Stimulated activated effector memory CD8-positive, alpha-beta T cell treated with anti-CD3 and anti-CD28 coated beads, Interleukin-12 subunit alpha, Interleukin-12 subunit beta, amount 100 ng/mL, for 72 hours (primary cell): ENCODE data around the gene SLC27A2.
A peak's percentile ranks its signal among the peaks of the same experiment; 100 is the strongest.
"Not testable (repeated sequence)": the region's sequence is repeated elsewhere in the genome, so short reads cannot be mapped to it uniquely, and the experiment has no call there.

ENCODE experiments used
- ATAC-seq: fragments of 150-1000 bp; cut with Tn5 transposase; 2 replicates; pipeline ENCODE4 v1.10.0; 2021
- DNase-seq, 2 donors: peaks; one replicate each; pipeline ENCODE4 v3.0.0; 2021 to 2022; ENCODE audit warnings: low spot score in 2 of 2
- H3K27ac Mint-ChIP-seq: one replicate; pipeline ENCODE4 v1.8.0; 2022; ENCODE audit warnings: mild to moderate bottlenecking, mixed read lengths
- H3K36me3 Mint-ChIP-seq: one replicate; pipeline ENCODE4 v1.8.0; 2022; ENCODE audit warnings: mild to moderate bottlenecking, mixed read lengths
- H3K4me1 Mint-ChIP-seq: one replicate; pipeline ENCODE4 v1.8.0; 2022; ENCODE audit warnings: mixed read lengths
- H3K4me3 Mint-ChIP-seq: one replicate; pipeline ENCODE4 v1.8.0; 2022; ENCODE audit warnings: mild to moderate bottlenecking, mixed read lengths
- H3K9me3 Mint-ChIP-seq: one replicate; pipeline ENCODE4 v1.8.0; 2022; ENCODE audit warnings: mixed read lengths

SLC27A2 gene

GRCh38 chr15:50181969-50182218, at the start of gene SLC27A2:
TSS of gene SLC27A2 (plus strand) at chr15:50182196. CDS start at chr15:50182428, 232 bp downstream.
- peaks cover 32% of the 10 kb centered on the region for H3K36me3 Mint-ChIP-seq
- peak within 1 kb of the TSS; percentile 99 for H3K4me3 Mint-ChIP-seq
- no peaks in the 10 kb centered on the region for H3K9me3 Mint-ChIP-seq
- H3K27ac Mint-ChIP-seq = peak within 1 kb of the TSS; percentile 96
- DNase-seq (no peak), ATAC-seq (no peak)
- H3K4me1 Mint-ChIP-seq = peaks cover 53% of the 10 kb centered on the region

- H3K9me3 Mint-ChIP-seq, ATAC-seq, H3K27ac Mint-ChIP-seq, H3K4me3 Mint-ChIP-seq: not testable (repeated sequence)
- Mint-ChIP-seq H3K36me3 (peaks cover 15% of the 10 kb centered on the region), H3K4me1 (peaks cover 37% of the 10 kb centered on the region)
- DNase-seq = peak in 1 of 2 donors; percentile 33
These were observed 49.6 kb upstream of the SLC27A2 start for GRCh38 chr15:50132251-50132984.

GRCh38 chr15:50134524-50135024, 47.4 kb upstream of the SLC27A2 start:
- peak; percentile 54 for ATAC-seq
- H3K4me3 Mint-ChIP-seq = peak overlapping the region; percentile 56

GRCh38 chr15:50135031-50135551, 46.9 kb upstream of the SLC27A2 start:
- peaks cover 18% of the 10 kb centered on the region for H3K36me3 Mint-ChIP-seq
- peak overlapping the region; percentile 86 for H3K27ac Mint-ChIP-seq
- ATAC-seq (peak; percentile 87), DNase-seq (peak; percentile 52 to 86)
- H3K9me3 Mint-ChIP-seq = peaks cover 6% of the 10 kb centered on the region
- H3K4me1 Mint-ChIP-seq = peaks cover 44% of the 10 kb centered on the region
- H3K4me3 Mint-ChIP-seq = peak overlapping the region; percentile 56

More at GRCh38 chr15:50134524-50135024, 47.4 kb upstream of the SLC27A2 start:
- DNase-seq = peak in 1 of 2 donors; percentile 50
- Mint-ChIP-seq H3K27ac (peak overlapping the region; percentile 86), H3K9me3 (peaks cover 6% of the 10 kb centered on the region), H3K36me3 (peaks cover 18% of the 10 kb centered on the region), H3K4me1 (peaks cover 44% of the 10 kb centered on the region)

- DNase-seq (peak; percentile 29 to 75), ATAC-seq (peak; percentile 85)
- Mint-ChIP-seq H3K36me3 (peaks cover 18% of the 10 kb centered on the region), H3K4me1 (peaks cover 44% of the 10 kb centered on the region), H3K27ac (peak overlapping the region; percentile 86), H3K9me3 (no peaks in the 10 kb centered on the region), H3K4me3 (peak overlapping the region; percentile 56)
These were observed 44.6 kb upstream of the SLC27A2 start for GRCh38 chr15:50137330-50137761.

GRCh38 chr15:50137893-50138292, 44.1 kb upstream of the SLC27A2 start:
- Mint-ChIP-seq H3K27ac (peak overlapping the region; percentile 86), H3K4me1 (peaks cover 39% of the 10 kb centered on the region), H3K9me3 (no peaks in the 10 kb centered on the region)

GRCh38 chr15:50138391-50138790, 43.6 kb upstream of the SLC27A2 start:
- ATAC-seq (no peak), DNase-seq (peak in 1 of 2 donors; percentile 40)
- Mint-ChIP-seq H3K36me3 (peaks cover 18% of the 10 kb centered on the region), H3K9me3 (no peaks in the 10 kb centered on the region), H3K4me3 (peak overlapping the region; percentile 56), H3K4me1 (peaks cover 40% of the 10 kb centered on the region), H3K27ac (peak overlapping the region; percentile 86)

More at GRCh38 chr15:50137893-50138292, 44.1 kb upstream of the SLC27A2 start:
- Mint-ChIP-seq H3K4me3 (peak overlapping the region; percentile 56), H3K36me3 (peaks cover 18% of the 10 kb centered on the region)
- DNase-seq (no peak), ATAC-seq (peak; percentile 1)

- H3K27ac Mint-ChIP-seq = no peak overlapping the region
- ATAC-seq (no peak), DNase-seq (peak in 1 of 2 donors; percentile 23)
- no peaks in the 10 kb centered on the region for H3K9me3 Mint-ChIP-seq
- peaks cover 47% of the 10 kb centered on the region for H3K4me1 Mint-ChIP-seq
- peaks cover 16% of the 10 kb centered on the region for H3K36me3 Mint-ChIP-seq
- H3K4me3 Mint-ChIP-seq = no peak overlapping the region
These were observed 41.9 kb upstream of the SLC27A2 start for GRCh38 chr15:50140098-50140497.

- H3K4me1 Mint-ChIP-seq = peaks cover 42% of the 10 kb centered on the region
- no peak overlapping the region for H3K4me3 Mint-ChIP-seq
- H3K9me3 Mint-ChIP-seq = no peaks in the 10 kb centered on the region
- H3K27ac Mint-ChIP-seq = no peak overlapping the region
- H3K36me3 Mint-ChIP-seq = peaks cover 9% of the 10 kb centered on the region
- DNase-seq = no peak
- no peak for ATAC-seq
These were observed 41.0 kb upstream of the SLC27A2 start for GRCh38 chr15:50140983-50141382.

GRCh38 chr15:50141856-50142255, 40.1 kb upstream of the SLC27A2 start:
- Mint-ChIP-seq H3K36me3 (peaks cover 6% of the 10 kb centered on the region), H3K9me3 (no peaks in the 10 kb centered on the region)

GRCh38 chr15:50143255-50143860, 38.6 kb upstream of the SLC27A2 start:
- peak; percentile 82 for ATAC-seq
- H3K27ac Mint-ChIP-seq = no peak overlapping the region

More at GRCh38 chr15:50141856-50142255, 40.1 kb upstream of the SLC27A2 start:
- DNase-seq (peak in 1 of 2 donors; percentile 30), ATAC-seq (no peak)
- peaks cover 33% of the 10 kb centered on the region for H3K4me1 Mint-ChIP-seq
- H3K27ac Mint-ChIP-seq = no peak overlapping the region
- H3K4me3 Mint-ChIP-seq = no peak overlapping the region

GRCh38 chr15:50144341-50145120, 37.5 kb upstream of the SLC27A2 start:
- H3K27ac Mint-ChIP-seq = no peak overlapping the region
- DNase-seq (peak in 1 of 2 donors; percentile 43), ATAC-seq (no peak)
- H3K9me3 Mint-ChIP-seq = no peaks in the 10 kb centered on the region
- H3K36me3 Mint-ChIP-seq = no peaks in the 10 kb centered on the region
- peaks cover 16% of the 10 kb centered on the region for H3K4me1 Mint-ChIP-seq
- no peak overlapping the region for H3K4me3 Mint-ChIP-seq

More at GRCh38 chr15:50143255-50143860, 38.6 kb upstream of the SLC27A2 start:
- Mint-ChIP-seq H3K36me3 (no peaks in the 10 kb centered on the region), H3K9me3 (no peaks in the 10 kb centered on the region), H3K4me1 (peaks cover 18% of the 10 kb centered on the region), H3K4me3 (no peak overlapping the region)
- DNase-seq = peak in 1 of 2 donors; percentile 45

GRCh38 chr15:50145451-50145872, 36.5 kb upstream of the SLC27A2 start:
- H3K9me3 Mint-ChIP-seq = no peaks in the 10 kb centered on the region
- peak; percentile 52 for ATAC-seq
- H3K36me3 Mint-ChIP-seq = no peaks in the 10 kb centered on the region
- no peak overlapping the region for H3K27ac Mint-ChIP-seq
- peaks cover 16% of the 10 kb centered on the region for H3K4me1 Mint-ChIP-seq
- DNase-seq = no peak
- no peak overlapping the region for H3K4me3 Mint-ChIP-seq

GRCh38 chr15:50146632-50147031, 35.4 kb upstream of the SLC27A2 start:
- H3K36me3 Mint-ChIP-seq = no peaks in the 10 kb centered on the region
- DNase-seq (no peak), ATAC-seq (no peak)
- H3K4me3 Mint-ChIP-seq = no peak overlapping the region
- H3K9me3 Mint-ChIP-seq = no peaks in the 10 kb centered on the region
- H3K4me1 Mint-ChIP-seq = peaks cover 16% of the 10 kb centered on the region
- no peak overlapping the region for H3K27ac Mint-ChIP-seq
